ENCODE measurements around the gene GCFC2. TPM values are rescaled to one million over a fixed set of nuclear protein-coding genes. Genes with fewer than 3 reads are reported as not detected.
A peak's percentile ranks its signal among the peaks of the same experiment; 100 is the strongest.
"Not testable (repeated sequence)": the region's sequence is repeated elsewhere in the genome, so short reads cannot be mapped to it uniquely, and the experiment has no call there.

Gene GCFC2
- polyA plus RNA-seq, 1 experiment = 6.9 TPM

GRCh38 chr2:75719616-75720015, 8.9 kb upstream of the GCFC2 start:
- TF ChIP-seq CTCF (IDR thresholded peaks at IDR 0.05; ENCODE audit: insufficient read depth, low read depth, low read length) = no peak
- CTCF ChIA-PET = no interaction called here
- POLR2A ChIA-PET = no interaction called here

DNA sequence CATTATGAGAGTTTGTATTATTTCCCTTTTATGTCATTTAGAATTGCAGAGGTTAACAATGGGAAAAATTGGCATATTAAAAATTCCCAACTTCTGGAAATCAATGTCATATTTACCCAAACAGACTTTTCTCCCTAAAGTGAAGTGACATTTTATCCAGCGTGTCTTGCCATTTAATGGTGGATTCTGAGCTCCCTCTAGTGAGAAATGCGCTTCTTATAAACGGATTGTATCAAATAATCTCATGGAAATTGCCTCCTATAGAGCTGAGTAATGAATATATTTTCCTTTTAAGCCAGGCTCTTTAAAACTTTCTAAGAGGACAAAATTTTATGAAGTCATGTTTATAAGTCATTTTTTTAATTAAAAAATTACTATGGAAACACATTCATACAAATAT, 5.7 kb upstream of the GCFC2 start:
- Histone ChIP-seq H3K36me3 (ENCODE audit: control insufficient read depth, insufficient read depth, low read length) (no peaks in the 10 kb centered on the region), H3K27me3 (ENCODE audit: control insufficient read depth, insufficient read depth, low read length) (peaks cover 2% of the 10 kb centered on the region), H3K4me3 (ENCODE audit: low read depth, low read length) (no peak overlapping the region)
- no peak for TF ChIP-seq CTCF (IDR thresholded peaks at IDR 0.05; ENCODE audit: insufficient read depth, low read depth, low read length)
- no peak for DNase-seq (ENCODE audit: low read depth)
- POLR2A ChIA-PET = no interaction called here
- CTCF ChIA-PET = interaction anchor here (1.1 to 1.8 kb wide), 2 partner anchors 75 to 81 kb away, joined by 3 to 8 read pairs; no protein-coding TSS in a partner anchor

More at GRCh38 chr2:75719616-75720015, 8.9 kb upstream of the GCFC2 start:
- Histone ChIP-seq H3K4me3 (ENCODE audit: low read depth, low read length) (no peak overlapping the region), H3K27me3 (ENCODE audit: control insufficient read depth, insufficient read depth, low read length) (peaks cover 2% of the 10 kb centered on the region), H3K36me3 (ENCODE audit: control insufficient read depth, insufficient read depth, low read length) (no peaks in the 10 kb centered on the region)
- no peak for DNase-seq (ENCODE audit: low read depth)

DNA sequence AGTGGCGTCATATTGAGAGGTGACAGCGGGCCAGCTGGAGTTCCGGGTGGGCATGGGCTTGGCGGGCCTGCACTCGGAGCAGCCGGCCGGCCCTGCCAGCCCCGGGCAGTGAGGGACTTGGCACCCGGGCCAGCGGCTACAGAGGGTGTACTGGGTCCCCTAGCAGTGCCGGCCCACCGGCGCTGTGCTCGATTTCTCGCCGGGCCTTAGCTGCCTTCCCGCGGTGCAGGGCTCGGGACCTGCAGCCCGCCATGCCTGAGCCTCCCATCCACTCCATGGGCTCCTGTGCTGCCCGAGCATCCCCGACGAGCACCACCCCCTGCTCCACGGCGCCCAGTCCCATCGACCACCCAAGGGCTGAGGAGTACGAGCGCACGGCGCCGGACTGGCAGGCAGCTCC, 875 bp upstream of the GCFC2 start:
- DNase-seq (ENCODE audit: low read depth); H3K36me3 ChIP-seq (ENCODE audit: control insufficient read depth, insufficient read depth, low read length); CTCF ChIA-PET; POLR2A ChIA-PET; H3K4me3 ChIP-seq (ENCODE audit: low read depth, low read length); H3K27me3 ChIP-seq (ENCODE audit: control insufficient read depth, insufficient read depth, low read length): not testable (repeated sequence)

DNA sequence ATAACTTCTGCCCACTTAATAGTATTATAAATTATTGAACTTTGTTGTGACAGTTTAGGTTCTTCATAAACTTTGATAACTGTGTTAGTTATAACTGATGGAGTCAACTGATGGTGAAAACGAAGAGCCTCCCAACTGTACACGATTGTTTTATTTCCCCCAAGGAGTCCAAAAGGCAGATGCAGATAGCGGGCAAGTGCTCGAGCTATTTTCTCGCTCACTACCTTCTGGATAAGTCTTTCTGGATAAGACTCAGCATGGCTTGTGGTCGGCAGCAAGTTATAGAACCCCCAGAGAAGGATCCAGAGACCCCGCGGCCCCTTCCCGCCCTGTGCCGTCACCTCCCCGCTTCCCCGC, 517 bp downstream of the GCFC2 start:
- Histone ChIP-seq H3K4me3 (ENCODE audit: low read depth, low read length) (peak overlapping the region; percentile 52), H3K36me3 (ENCODE audit: control insufficient read depth, insufficient read depth, low read length) (no peaks in the 10 kb centered on the region), H3K27me3 (ENCODE audit: control insufficient read depth, insufficient read depth, low read length) (no peaks in the 10 kb centered on the region)
- CTCF ChIA-PET = interaction anchor here (1.0 to 1.3 kb wide), 2 partner anchors 32 to 72 kb away, joined by 3 read pairs; no protein-coding TSS in a partner anchor
- POLR2A ChIA-PET = no interaction called here
- TF ChIP-seq CTCF (IDR thresholded peaks at IDR 0.05; ENCODE audit: insufficient read depth, low read depth, low read length) = no peak
- no peak for DNase-seq (ENCODE audit: low read depth)

- H3K27me3 ChIP-seq (ENCODE audit: control insufficient read depth, insufficient read depth, low read length) = no peaks in the 10 kb centered on the region
- H3K36me3 ChIP-seq (ENCODE audit: control insufficient read depth, insufficient read depth, low read length) = peaks cover 3% of the 10 kb centered on the region
- H3K4me3 ChIP-seq (ENCODE audit: low read depth, low read length) = peak overlapping the region; percentile 52
- CTCF ChIA-PET = no interaction called here
- DNase-seq (ENCODE audit: low read depth) = no peak
- no peak for TF ChIP-seq CTCF (IDR thresholded peaks at IDR 0.05; ENCODE audit: insufficient read depth, low read depth, low read length)
- POLR2A ChIA-PET = no interaction called here
Measured at GRCh38 chr2:75709297-75709696, 1.4 kb downstream of the GCFC2 start.

GRCh38 chr2:75707901-75708300, 2.8 kb downstream of the GCFC2 start:
- TF ChIP-seq CTCF (IDR thresholded peaks at IDR 0.05; ENCODE audit: insufficient read depth, low read depth, low read length) = no peak
- H3K4me3 ChIP-seq (ENCODE audit: low read depth, low read length) = no peak overlapping the region
- H3K27me3 ChIP-seq (ENCODE audit: control insufficient read depth, insufficient read depth, low read length) = no peaks in the 10 kb centered on the region
- ChIA-PET POLR2A (no interaction called here), CTCF (interaction anchor here (0.6 kb wide), 1 partner anchor 21 kb away, joined by 4 read pairs; no protein-coding TSS in a partner anchor)
- no peak for DNase-seq (ENCODE audit: low read depth)
- H3K36me3 ChIP-seq (ENCODE audit: control insufficient read depth, insufficient read depth, low read length) = peaks cover 4% of the 10 kb centered on the region
